GM12878 (cell line): ENCODE data around the gene PPIB. TPM values are rescaled to one million over a fixed set of nuclear protein-coding genes. Genes with fewer than 3 reads are reported as not detected.

Experiments
- ATAC-seq: fragments of 200-7000 bp; cut with Tn5 transposase; 3 replicates; pipeline ENCODE4 v1.9.1; 2020; ENCODE audit warnings: mild to moderate bottlenecking, moderate library complexity
- BruUV-seq: library from RNA; stranded (reverse); fragments of 400-500 nt; replicated peaks from 2 replicates; lab custom pipeline; 2021; lab: Mats Ljungman, UMichigan
- CTCF ChIA-PET: fragments of 300-600 bp; sonication (Branson Sonifier 250); formaldehyde crosslinking; extraction: SDS; loops from one replicate; lab custom pipeline; 2021; ENCODE audit warnings: inconsistent platforms; lab: Yijun Ruan, JAX
- POLR2A ChIA-PET: fragments of 350-600 bp; formaldehyde crosslinking; extraction: SDS; loops from one replicate; lab custom pipeline; 2021; ENCODE audit warnings: inconsistent platforms; lab: Charles Lee
- RAD21 ChIA-PET: fragments of 300-600 bp; sonication (Branson Sonifier 250); formaldehyde crosslinking; loops from one replicate; lab custom pipeline; 2023; ENCODE audit warnings: antibody characterized with exemption; ENCODE audit not compliant: unreplicated experiment; lab: Charles Lee
- SMC1A ChIA-PET: fragments of 300-600 bp; sonication (Branson Sonifier 250); formaldehyde crosslinking; loops from one replicate; lab custom pipeline; 2023; ENCODE audit not compliant: unreplicated experiment, uncharacterized antibody; lab: Charles Lee
- DNase-seq: peaks from one replicate; pipeline ENCODE4 v3.0.0-alpha.2; 2011; ENCODE audit warnings: low read depth, low spot score
- FAIRE-seq: peaks from 3 replicates; lab custom pipeline; 2011; peaks lifted over from hg19 to GRCh38; lab: Jason Lieb, UNC
- H2AFZ ChIP-seq: 2 replicates; pipeline ENCODE4 v1.6.0; 2011; ENCODE audit warnings: low read depth, low read length, control low read depth; ENCODE audit not compliant: control insufficient read depth
- H3K27ac ChIP-seq: 2 replicates; pipeline ENCODE4 v1.5.1; 2011; ENCODE audit warnings: control low read depth; ENCODE audit not compliant: control insufficient read depth, insufficient read depth
- H3K27me3 ChIP-seq, 2 experiments: replicated peaks in 1 of 2; 2 replicates each; pipeline versions ENCODE4 v1.6.0 to v1.6.1; 2011; ENCODE audit warnings: low read length in 1 of 2; ENCODE audit not compliant: control insufficient read depth in 2 of 2, insufficient read depth in 2 of 2
- H3K36me3 ChIP-seq, 2 experiments: 2 replicates each; pipeline ENCODE4 v1.5.1; 2011; ENCODE audit warnings: low read length in 1 of 2; ENCODE audit not compliant: control insufficient read depth in 2 of 2, insufficient read depth in 2 of 2
- H3K4me1 ChIP-seq: 2 replicates; pipeline ENCODE4 v1.6.1; 2011; ENCODE audit warnings: mild to moderate bottlenecking, low read length, moderate library complexity, mixed read lengths; ENCODE audit not compliant: control insufficient read depth, insufficient read depth
- H3K4me2 ChIP-seq: 2 replicates; pipeline ENCODE4 v1.6.0; 2011; ENCODE audit warnings: control low read depth; ENCODE audit not compliant: control insufficient read depth, insufficient read depth
- H3K4me3 ChIP-seq: fragments of 200-600 bp; sonication (generic); 2 replicates; pipeline ENCODE4 v1.5.1; 2016
- H3K79me2 ChIP-seq: 2 replicates; pipeline ENCODE4 v1.6.0; 2011; ENCODE audit warnings: low read length; ENCODE audit not compliant: control insufficient read depth, insufficient read depth
- H3K9ac ChIP-seq: 2 replicates; pipeline ENCODE4 v1.8.0; 2011; ENCODE audit warnings: low read length, control low read depth, mixed read lengths; ENCODE audit not compliant: control insufficient read depth, insufficient read depth
- H3K9me3 ChIP-seq: replicated peaks from 3 replicates; pipeline ENCODE4 v1.5.1; 2011; ENCODE audit warnings: mild to moderate bottlenecking, low read length; ENCODE audit not compliant: control insufficient read depth, insufficient read depth
- H4K20me1 ChIP-seq: 2 replicates; pipeline ENCODE4 v1.6.0; 2011; ENCODE audit not compliant: control insufficient read depth, insufficient read depth
- BCL11A ChIP-seq: IDR thresholded peaks from 2 replicates; pipeline ENCODE4 v1.6.1; 2011; ENCODE audit warnings: low read depth, low read length
- CEBPZ ChIP-seq: fragments of 150-350 bp; IDR thresholded peaks from 2 replicates; pipeline ENCODE4 v1.6.1; 2016; ENCODE audit warnings: low read depth, low read length
- CHD4 ChIP-seq: fragments of 200-600 bp; sonication (generic); IDR thresholded peaks from 2 replicates; pipeline ENCODE4 v1.6.1; 2016; ENCODE audit warnings: mild to moderate bottlenecking
- CREB1 ChIP-seq: IDR thresholded peaks from 2 replicates; pipeline ENCODE4 v1.6.1; 2012; ENCODE audit warnings: low read depth, mild to moderate bottlenecking, inconsistent platforms
- EGR1 ChIP-seq, 2 experiments: IDR thresholded peaks; 1 replicate in 1 of 2; 2 replicates in 1 of 2; pipeline ENCODE4 v1.6.1; 2011 to 2012; ENCODE audit warnings: low read depth in 2 of 2, low read length in 2 of 2, borderline replicate concordance in 1 of 2, mild to moderate bottlenecking in 1 of 2, moderate library complexity in 1 of 2
- IKZF2 ChIP-seq, 2 experiments: fragments of 450-650 bp; IDR thresholded peaks; 2 replicates each; pipeline ENCODE4 v1.6.1; 2017; ENCODE audit warnings: mild to moderate bottlenecking in 2 of 2, moderate library complexity in 2 of 2
- MYC ChIP-seq: IDR thresholded peaks from 2 replicates; pipeline ENCODE4 v1.6.1; 2011; ENCODE audit warnings: mild to moderate bottlenecking, low read length, moderate library complexity, inconsistent platforms; ENCODE audit not compliant: insufficient read depth, insufficient replicate concordance, insufficient read length, severe bottlenecking
- NFYB ChIP-seq: IDR thresholded peaks from 2 replicates; pipeline ENCODE4 v1.6.1; 2011; ENCODE audit warnings: low read depth, mild to moderate bottlenecking, low read length, improper control_type of control experiment, moderate library complexity; ENCODE audit not compliant: insufficient read depth
- RBBP5 ChIP-seq: fragments of 200-600 bp; sonication (generic); conservative IDR thresholded peaks from 2 replicates; pipeline ENCODE4 v1.6.1; 2016
- RELA ChIP-seq: fragments of 450-650 bp; IDR thresholded peaks from 2 replicates; pipeline ENCODE4 v1.8.0; 2014; ENCODE audit warnings: borderline replicate concordance; ENCODE audit not compliant: partially characterized antibody
- SKIL ChIP-seq: fragments of 450-650 bp; IDR thresholded peaks from 2 replicates; pipeline ENCODE4 v1.6.1; 2017; ENCODE audit warnings: mild to moderate bottlenecking, low read depth, inconsistent platforms; ENCODE audit not compliant: poor library complexity, severe bottlenecking
- YY1 ChIP-seq: IDR thresholded peaks from 2 replicates; pipeline ENCODE4 v1.6.1; 2011; ENCODE audit warnings: low read depth, mild to moderate bottlenecking, low read length
- ZNF622 ChIP-seq: fragments of 450-650 bp; IDR thresholded peaks from 2 replicates; pipeline ENCODE4 v1.6.1; 2017; ENCODE audit warnings: mild to moderate bottlenecking, inconsistent platforms
- WGBS: methylation state at CpG from one replicate; pipeline ENCODE4 v1.1.6; 2016; ENCODE audit warnings: low lambda C conversion rate; ENCODE audit not compliant: insufficient replicate concordance, insufficient coverage; ENCODE audit errors: missing lambda C conversion rate; 5-methylcytosine and 5-hydroxymethylcytosine counted together
- in situ Hi-C: fragments of 300-500 bp; cut with MboI; formaldehyde crosslinking; loops from 9 replicates; pipeline ENCODE4 v1.14.3; 2018; ENCODE audit warnings: mixed read lengths
- intact Hi-C: fragments of 100-400 bp; cut with micrococcal nuclease; formaldehyde crosslinking; loops from one replicate; pipeline ENCODE4 v1.14.2; 2022; ENCODE audit not compliant: unreplicated experiment
- polyA plus RNA-seq, 11 experiments: library from polyadenylated mRNA; depleted of rRNA in 4 of 11; unstranded in 6 of 11; stranded (reverse) in 5 of 11; fragments of >200 nt; fragmentation: Nextera tagmentation in 4 of 11; fragmentation: Illumina TruSeq in 1 of 11; extraction: Ambion mirVana in 4 of 11; extraction: Trizol in 1 of 11; gene quantifications; 1 replicate in 1 of 11; 2 replicates in 10 of 11; pipeline versions ENCODE4 v1.2.1 to v1.2.3, GENCODE V29; 2011 to 2016; ENCODE audit warnings: inconsistent platforms in 2 of 11, missing spikeins in 2 of 11, low read depth in 1 of 11
- total RNA-seq, 4 experiments: library from RNA; depleted of rRNA in 3 of 4; stranded (reverse); fragments of >200 nt in 3 of 4; fragmentation: Illumina TruSeq in 1 of 4; extraction: Trizol in 1 of 4; gene quantifications; 2 replicates each; pipeline versions ENCODE4 v1.2.1 to v1.2.3, GENCODE V29; 2013 to 2021
- TF ChIP-seq, protein P1 (sequence below): fragments of 450-650 bp; IDR thresholded peaks from 2 replicates; pipeline ENCODE4 v1.6.1; 2017; ENCODE audit warnings: mild to moderate bottlenecking

PPIB gene
- total and polyA plus RNA-seq, 10 of the 15 experiments (the other 5 are each of a cell fraction or from before 2014, with no cell fraction given) = 344 to 936 (median 508) TPM

- intact Hi-C loops = no loop called here
- TF ChIP-seq RELA = peak; percentile 10
- TF ChIP-seq NFYB = peak; percentile 60
- no peak for TF ChIP-seq CHD4
- TF ChIP-seq IKZF2 (IDR thresholded peaks at IDR 0.05) = peak; percentile 65 to 70; a peak in 2 of 4 replicates
- TF ChIP-seq, protein P1, sequence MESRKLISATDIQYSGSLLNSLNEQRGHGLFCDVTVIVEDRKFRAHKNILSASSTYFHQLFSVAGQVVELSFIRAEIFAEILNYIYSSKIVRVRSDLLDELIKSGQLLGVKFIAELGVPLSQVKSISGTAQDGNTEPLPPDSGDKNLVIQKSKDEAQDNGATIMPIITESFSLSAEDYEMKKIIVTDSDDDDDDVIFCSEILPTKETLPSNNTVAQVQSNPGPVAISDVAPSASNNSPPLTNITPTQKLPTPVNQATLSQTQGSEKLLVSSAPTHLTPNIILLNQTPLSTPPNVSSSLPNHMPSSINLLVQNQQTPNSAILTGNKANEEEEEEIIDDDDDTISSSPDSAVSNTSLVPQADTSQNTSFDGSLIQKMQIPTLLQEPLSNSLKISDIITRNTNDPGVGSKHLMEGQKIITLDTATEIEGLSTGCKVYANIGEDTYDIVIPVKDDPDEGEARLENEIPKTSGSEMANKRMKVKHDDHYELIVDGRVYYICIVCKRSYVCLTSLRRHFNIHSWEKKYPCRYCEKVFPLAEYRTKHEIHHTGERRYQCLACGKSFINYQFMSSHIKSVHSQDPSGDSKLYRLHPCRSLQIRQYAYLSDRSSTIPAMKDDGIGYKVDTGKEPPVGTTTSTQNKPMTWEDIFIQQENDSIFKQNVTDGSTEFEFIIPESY = no peak
- TF ChIP-seq BCL11A = no peak; the same call in none of the 2 replicates
- TF ChIP-seq RBBP5 = no peak
- no peak for TF ChIP-seq MYC
- peak; percentile 81 for TF ChIP-seq SKIL
- TF ChIP-seq CEBPZ = no peak
- no peak for TF ChIP-seq EGR1 (IDR thresholded peaks at IDR 0.05; ENCODE audit: borderline replicate concordance in 1 of 2, low read depth in 2 of 2, low read length in 2 of 2)
- TF ChIP-seq YY1 = peak; percentile 37
- 0 out of 2 replicates have a peak, but pooled peaks have one; percentile 15 for TF ChIP-seq CREB1
- no peak for TF ChIP-seq ZNF622
Measured at GRCh38 chr15:64144565-64145281, 18.1 kb downstream of the PPIB start.

More at GRCh38 chr15:64144565-64145281, 18.1 kb downstream of the PPIB start:
- ChIA-PET CTCF (interaction anchor here (0.5 to 5.3 kb wide), 14 partner anchors 10 to 584 kb away, joined by 3 to 98 read pairs (median 4); partner anchors contain the start of genes CIAO2A and PPIB), SMC1A (interaction anchor here (0.6 to 2.2 kb wide), 19 partner anchors 8 to 535 kb away, joined by 3 to 9 read pairs (median 5); partner anchors contain the start of genes CIAO2A and SNX1), RAD21 (interaction anchor here (0.5 to 3.2 kb wide), 17 partner anchors 9 to 520 kb away, joined by 3 to 29 read pairs (median 4); partner anchors contain the start of genes CIAO2A, CSNK1G1, PPIB and SNX1), POLR2A (interaction anchor here (0.7 to 3.0 kb wide), 13 partner anchors 8 to 102 kb away, joined by 3 to 17 read pairs (median 7); partner anchors contain the start of genes CIAO2A, PPIB and SNX1)
- Histone ChIP-seq H3K4me3 (peak overlapping the region; percentile 21; the same call in 1 of the 2 replicates), H3K4me1 (peaks cover 42% of the 10 kb centered on the region), H4K20me1 (no peaks in the 10 kb centered on the region), H3K9me3 (no peaks in the 10 kb centered on the region), H3K9ac (peak overlapping the region; percentile 80), H3K36me3 (peaks cover 5 to 11% of the 10 kb centered on the region in 2 experiments), H3K27ac (peak overlapping the region; percentile 92), H3K27me3 (no peaks in the 10 kb centered on the region), H3K79me2 (no peaks in the 10 kb centered on the region), H2AFZ (peak overlapping the region; percentile 62), H3K4me2 (peak overlapping the region; percentile 93)
- no TSS peak for BruUV-seq
- FAIRE-seq (peak; percentile 91), DNase-seq (peak; percentile 79), ATAC-seq (peak; percentile 91)
- in situ Hi-C loops = no loop called here
- WGBS = under 1% methylated on average over 14 of the region's 14 CpGs
